Measurements from ENCODE around the gene NFAT5. TPM values are rescaled to one million over a fixed set of nuclear protein-coding genes. Genes with fewer than 3 reads are reported as not detected.
"Not testable (repeated sequence)": the region's sequence is repeated elsewhere in the genome, so short reads cannot be mapped to it uniquely, and the experiment has no call there.

Gene NFAT5
- total and polyA plus RNA-seq, 3 donors from 2014 or later = 20.5 to 101 (median 72.4) TPM

- Histone ChIP-seq H3K4me1 (peaks cover 19% of the 10 kb centered on the region), H3K27ac (peak overlapping the region; percentile 93 to 99), H3K36me3 (ENCODE audit: low read depth, missing control alignments) (no peaks in the 10 kb centered on the region), H3K27me3 (no peaks in the 10 kb centered on the region), H3K9me3 (no peaks in the 10 kb centered on the region), H3K4me3 (peak overlapping the region; percentile 92 to 98)
- WGBS, 2 donors = 0 to 1% methylated on average over 24 to 34 of the region's 75 CpGs
- intact Hi-C loops (cut with DNase I; ENCODE audit: low total_unique reads) = no loop called here
- DNase-seq = peak; percentile 69
- TF ChIP-seq CTCF (IDR thresholded peaks at IDR 0.05) (no peak), POLR2A (IDR thresholded peaks at IDR 0.05) (no peak)
Observed at GRCh38 chr16:69566240-69566980, 644 bp downstream of the NFAT5 start.

- peak overlapping the region; percentile 92 to 98 for H3K4me3 ChIP-seq
- intact Hi-C loops (cut with DNase I; ENCODE audit: low total_unique reads) = no loop called here
- H3K4me1 ChIP-seq = peaks cover 19% of the 10 kb centered on the region
- no peaks in the 10 kb centered on the region for H3K9me3 ChIP-seq
- 0 to 1% methylated on average over 9 of the region's 9 CpGs for WGBS, 2 donors
- H3K27ac ChIP-seq = peak overlapping the region; percentile 93 to 99
- H3K27me3 ChIP-seq = no peaks in the 10 kb centered on the region
- TF ChIP-seq POLR2A (IDR thresholded peaks at IDR 0.05) (no peak), CTCF (IDR thresholded peaks at IDR 0.05) (peak in 2 of 3 experiments; percentile 11 to 26)
- no peaks in the 10 kb centered on the region for H3K36me3 ChIP-seq (ENCODE audit: low read depth, missing control alignments)
- DNase-seq = peak; percentile 31
Observed at GRCh38 chr16:69566981-69567680, 1.4 kb downstream of the NFAT5 start.

- intact Hi-C loops (cut with DNase I; ENCODE audit: low total_unique reads) = no loop called here
- H3K4me3 ChIP-seq = no peak overlapping the region
- 42 to 44% methylated on average over 2 of the region's 2 CpGs for WGBS, 2 donors
- no peak for DNase-seq
- H3K27me3 ChIP-seq = no peaks in the 10 kb centered on the region
- H3K36me3 ChIP-seq (ENCODE audit: low read depth, missing control alignments) = no peaks in the 10 kb centered on the region
- peak overlapping the region in 1 of 2 donors; percentile 4 for H3K27ac ChIP-seq
- TF ChIP-seq POLR2A (IDR thresholded peaks at IDR 0.05) = no peak
- no peak for TF ChIP-seq CTCF (IDR thresholded peaks at IDR 0.05)
- no peaks in the 10 kb centered on the region for H3K9me3 ChIP-seq
- H3K4me1 ChIP-seq = peaks cover 19% of the 10 kb centered on the region
Observed at GRCh38 chr16:69568676-69569075, 2.9 kb downstream of the NFAT5 start.

- H3K4me3 ChIP-seq; H3K9me3 ChIP-seq; H3K27me3 ChIP-seq; DNase-seq; H3K4me1 ChIP-seq; H3K27ac ChIP-seq; intact Hi-C loops (cut with DNase I; ENCODE audit: low total_unique reads); H3K36me3 ChIP-seq (ENCODE audit: low read depth, missing control alignments): not testable (repeated sequence)
- WGBS, 2 donors = 93 to 94% methylated on average over 9 of the region's 9 CpGs
Observed at GRCh38 chr16:69578771-69579170, 13.0 kb downstream of the NFAT5 start.

- Histone ChIP-seq H3K4me3 (no peak overlapping the region), H3K4me1 (no peaks in the 10 kb centered on the region), H3K27me3 (no peaks in the 10 kb centered on the region), H3K9me3 (no peaks in the 10 kb centered on the region), H3K36me3 (ENCODE audit: low read depth, missing control alignments) (no peaks in the 10 kb centered on the region), H3K27ac (no peak overlapping the region)
- intact Hi-C loops (cut with DNase I; ENCODE audit: low total_unique reads) = no loop called here
- WGBS, 2 donors = 86 to 89% methylated on average over 2 of the region's 2 CpGs
- TF ChIP-seq POLR2A (IDR thresholded peaks at IDR 0.05) (no peak), CTCF (IDR thresholded peaks at IDR 0.05) (no peak)
- DNase-seq = no peak
Observed at GRCh38 chr16:69579783-69580481, 14.2 kb downstream of the NFAT5 start.

All from testis (tissue), 3 donors.